Kidney epithelial cell (primary cell): ENCODE measurements around the gene C8A. TPM values are rescaled to one million over a fixed set of nuclear protein-coding genes. Genes with fewer than 3 reads are reported as not detected.

ENCODE experiments used
- DNase-seq: peaks from one replicate; pipeline ENCODE4 v3.0.0-alpha.2; 2010; ENCODE audit warnings: low read depth
- H3K27me3 ChIP-seq: 2 replicates; pipeline ENCODE4 v1.6.0; 2011; ENCODE audit warnings: low read length; ENCODE audit not compliant: control insufficient read depth, insufficient read depth
- H3K36me3 ChIP-seq: 2 replicates; pipeline ENCODE4 v1.5.1; 2011; ENCODE audit warnings: low read length; ENCODE audit not compliant: control insufficient read depth, insufficient read depth
- H3K4me3 ChIP-seq: 2 replicates; pipeline ENCODE4 v1.5.1; 2011; ENCODE audit warnings: low read depth, mild to moderate bottlenecking, control low read depth, low read length
- total RNA-seq: library from RNA; depleted of rRNA; stranded (reverse); fragments of >200 nt; gene quantifications from 2 replicates; pipeline ENCODE4 v1.2.3, GENCODE V29; 2015
- TF ChIP-seq, protein P1 (sequence below): IDR thresholded peaks from 2 replicates; pipeline ENCODE4 v1.5.1; 2011; ENCODE audit warnings: mild to moderate bottlenecking, moderate library complexity, low read length, control low read depth, inconsistent platforms; ENCODE audit not compliant: insufficient read depth, poor library complexity, severe bottlenecking

The C8A gene
- total RNA-seq, 1 donor from 2014 or later: not detected

DNA sequence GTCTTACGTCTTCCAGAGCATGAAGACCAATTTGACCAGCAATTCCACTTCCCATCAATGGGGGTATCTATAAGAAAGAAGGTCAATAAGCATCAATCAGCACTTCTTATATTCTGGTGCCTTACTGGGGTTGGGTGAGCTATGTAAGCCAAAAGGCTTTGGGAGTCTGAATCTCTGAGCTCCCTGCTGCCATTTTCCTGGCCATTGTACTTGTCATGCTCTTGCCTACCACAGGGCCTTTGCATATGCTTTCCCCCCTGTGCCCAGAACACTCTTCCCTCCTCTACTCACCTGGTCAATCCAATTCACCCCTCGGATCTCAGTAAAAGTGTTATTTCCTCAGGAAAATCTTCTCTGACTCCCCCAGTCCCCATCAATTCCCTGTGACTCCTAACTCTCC is 74.9 kb downstream of the C8A start:
- DNase-seq: no peak
- Histone ChIP-seq H3K36me3 (no peaks in the 10 kb centered on the region), H3K4me3 (no peak overlapping the region), H3K27me3 (no peaks in the 10 kb centered on the region)
- TF ChIP-seq, protein P1, sequence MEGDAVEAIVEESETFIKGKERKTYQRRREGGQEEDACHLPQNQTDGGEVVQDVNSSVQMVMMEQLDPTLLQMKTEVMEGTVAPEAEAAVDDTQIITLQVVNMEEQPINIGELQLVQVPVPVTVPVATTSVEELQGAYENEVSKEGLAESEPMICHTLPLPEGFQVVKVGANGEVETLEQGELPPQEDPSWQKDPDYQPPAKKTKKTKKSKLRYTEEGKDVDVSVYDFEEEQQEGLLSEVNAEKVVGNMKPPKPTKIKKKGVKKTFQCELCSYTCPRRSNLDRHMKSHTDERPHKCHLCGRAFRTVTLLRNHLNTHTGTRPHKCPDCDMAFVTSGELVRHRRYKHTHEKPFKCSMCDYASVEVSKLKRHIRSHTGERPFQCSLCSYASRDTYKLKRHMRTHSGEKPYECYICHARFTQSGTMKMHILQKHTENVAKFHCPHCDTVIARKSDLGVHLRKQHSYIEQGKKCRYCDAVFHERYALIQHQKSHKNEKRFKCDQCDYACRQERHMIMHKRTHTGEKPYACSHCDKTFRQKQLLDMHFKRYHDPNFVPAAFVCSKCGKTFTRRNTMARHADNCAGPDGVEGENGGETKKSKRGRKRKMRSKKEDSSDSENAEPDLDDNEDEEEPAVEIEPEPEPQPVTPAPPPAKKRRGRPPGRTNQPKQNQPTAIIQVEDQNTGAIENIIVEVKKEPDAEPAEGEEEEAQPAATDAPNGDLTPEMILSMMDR: no peak

GRCh38 chr1:56931211-56931610 is 76.6 kb downstream of the C8A start:
- H3K36me3 ChIP-seq: no peaks in the 10 kb centered on the region
- TF ChIP-seq, protein P1: no peak
- no peak for DNase-seq
- H3K27me3 ChIP-seq: no peaks in the 10 kb centered on the region
- no peak overlapping the region for H3K4me3 ChIP-seq

GRCh38 chr1:56931686-56932085 is 77.1 kb downstream of the C8A start:
- TF ChIP-seq, protein P1: no peak
- Histone ChIP-seq H3K4me3 (no peak overlapping the region), H3K36me3 (no peaks in the 10 kb centered on the region), H3K27me3 (no peaks in the 10 kb centered on the region)
- DNase-seq: no peak

- Histone ChIP-seq H3K27me3 (no peaks in the 10 kb centered on the region), H3K4me3 (no peak overlapping the region), H3K36me3 (no peaks in the 10 kb centered on the region)
- no peak for DNase-seq
- TF ChIP-seq, protein P1: no peak
Measured at GRCh38 chr1:56933161-56933560, 78.6 kb downstream of the C8A start.

- no peak for DNase-seq
- no peak overlapping the region for H3K4me3 ChIP-seq
- TF ChIP-seq, protein P1: no peak
- no peaks in the 10 kb centered on the region for H3K36me3 ChIP-seq
- H3K27me3 ChIP-seq: no peaks in the 10 kb centered on the region
Measured at GRCh38 chr1:56933606-56934005, 79.0 kb downstream of the C8A start.

DNA sequence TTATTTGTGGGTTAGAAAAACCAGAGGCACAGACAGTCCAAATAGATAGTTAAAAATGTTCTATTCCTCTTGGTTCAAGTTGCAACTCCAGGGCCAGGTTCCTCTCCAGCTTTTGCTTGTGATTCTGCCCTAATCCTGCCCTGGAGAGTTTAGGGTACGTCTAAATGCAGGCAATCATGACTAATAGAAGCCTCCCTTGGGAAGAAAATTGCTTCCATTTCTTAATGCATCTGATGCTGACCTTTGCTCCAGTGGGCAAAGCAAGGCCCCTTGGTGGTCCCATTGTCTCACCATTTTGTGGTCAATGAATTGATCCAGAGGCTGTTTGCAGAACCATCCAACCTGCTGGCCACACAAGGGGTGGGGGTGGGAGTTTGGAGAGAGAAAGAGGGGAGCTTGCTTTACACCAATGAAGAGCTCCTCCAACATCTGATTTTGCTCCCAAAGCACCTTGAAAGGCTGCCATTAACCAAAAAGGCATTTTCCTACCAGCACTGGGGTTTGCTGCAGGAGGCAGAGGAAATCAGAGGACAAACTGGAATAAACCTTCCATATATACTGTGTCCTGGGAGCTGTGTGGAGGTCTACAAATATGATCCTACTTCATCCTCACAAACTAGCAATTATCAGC is 79.9 kb downstream of the C8A start:
- H3K27me3 ChIP-seq: no peaks in the 10 kb centered on the region
- TF ChIP-seq, protein P1: no peak
- DNase-seq: no peak
- no peak overlapping the region for H3K4me3 ChIP-seq
- no peaks in the 10 kb centered on the region for H3K36me3 ChIP-seq
